ENCODE results near the gene TERT.
"Not testable (repeated sequence)": the region's sequence is repeated elsewhere in the genome, so short reads cannot be mapped to it uniquely, and the experiment has no call there.

Gene TERT

GRCh38 chr5:1297243-1297642 is 2.4 kb upstream of the TERT start:
- no peak for DNase-seq (ENCODE audit: low read depth in 1 of 2, low spot score in 1 of 2)

GRCh38 chr5:1295650-1296037 is 776 bp upstream of the TERT start:
- DNase-seq (ENCODE audit: low read depth in 1 of 2, low spot score in 1 of 2) = no peak

- no peak for DNase-seq (ENCODE audit: low read depth in 1 of 2, low spot score in 1 of 2)
These were observed 548 bp downstream of the TERT start for GRCh38 chr5:1294206-1294834.

GRCh38 chr5:1293416-1294205 is 1.3 kb downstream of the TERT start:
- DNase-seq (ENCODE audit: low read depth in 1 of 2, low spot score in 1 of 2) = no peak

- no peak for DNase-seq (ENCODE audit: low read depth in 1 of 2, low spot score in 1 of 2)
These were observed 1.9 kb downstream of the TERT start for GRCh38 chr5:1292846-1293415.

GRCh38 chr5:1292139-1292538 is 2.7 kb downstream of the TERT start:
- DNase-seq (ENCODE audit: low read depth in 1 of 2, low spot score in 1 of 2) = no peak

- no peak for DNase-seq (ENCODE audit: low read depth in 1 of 2, low spot score in 1 of 2)
These were observed 3.2 kb downstream of the TERT start for GRCh38 chr5:1291611-1292080.

- DNase-seq (ENCODE audit: low read depth in 1 of 2, low spot score in 1 of 2) = not testable (repeated sequence)
These were observed 3.9 kb downstream of the TERT start for GRCh38 chr5:1290956-1291355.

- not testable (repeated sequence) for DNase-seq (ENCODE audit: low read depth in 1 of 2, low spot score in 1 of 2)
These were observed 5.3 kb downstream of the TERT start for GRCh38 chr5:1289559-1289958.

- no peak for DNase-seq (ENCODE audit: low read depth in 1 of 2, low spot score in 1 of 2)
These were observed 6.2 kb downstream of the TERT start for GRCh38 chr5:1288439-1289335.

- no peak for DNase-seq (ENCODE audit: low read depth in 1 of 2, low spot score in 1 of 2)
These were observed 9.0 kb downstream of the TERT start for GRCh38 chr5:1285883-1286291.

- DNase-seq (ENCODE audit: low read depth in 1 of 2, low spot score in 1 of 2) = no peak
These were observed 9.7 kb downstream of the TERT start for GRCh38 chr5:1285141-1285540.

- DNase-seq (ENCODE audit: low read depth in 1 of 2, low spot score in 1 of 2) = not testable (repeated sequence)
These were observed 10.4 kb downstream of the TERT start for GRCh38 chr5:1284336-1284970.

- DNase-seq (ENCODE audit: low read depth in 1 of 2, low spot score in 1 of 2) = not testable (repeated sequence)
These were observed 11.2 kb downstream of the TERT start for GRCh38 chr5:1283729-1284041.

- DNase-seq (ENCODE audit: low read depth in 1 of 2, low spot score in 1 of 2) = not testable (repeated sequence)
These were observed 11.7 kb downstream of the TERT start for GRCh38 chr5:1282993-1283728.

- no peak for DNase-seq (ENCODE audit: low read depth in 1 of 2, low spot score in 1 of 2)
These were observed 12.5 kb downstream of the TERT start for GRCh38 chr5:1282131-1282992.

GRCh38 chr5:1281038-1281882 is 13.6 kb downstream of the TERT start:
- no peak for DNase-seq (ENCODE audit: low read depth in 1 of 2, low spot score in 1 of 2)

Data from stimulated activated CD4-positive, alpha-beta T cell treated with anti-CD3 and anti-CD28 coated beads, Interleukin-15, amount 100 ng/mL, for 1 hour (primary cell).